ENCODE measurements around the gene EGLN3.

EGLN3 gene

GRCh38 chr14:33909380-33910084, 41.3 kb downstream of the EGLN3 start:
- DNase-seq: no peak

- DNase-seq: no peak
Measured at GRCh38 chr14:33908540-33909223, 42.2 kb downstream of the EGLN3 start.

- no peak for DNase-seq
Measured at GRCh38 chr14:33906968-33907367, 43.9 kb downstream of the EGLN3 start.

- no peak for DNase-seq
Measured at GRCh38 chr14:33904609-33905008, 46.3 kb downstream of the EGLN3 start.

- DNase-seq: no peak
Measured at GRCh38 chr14:33903369-33903768, 47.5 kb downstream of the EGLN3 start.

GRCh38 chr14:33902363-33902762, 48.5 kb downstream of the EGLN3 start:
- no peak for DNase-seq

- no peak for DNase-seq
Measured at GRCh38 chr14:33901426-33902155, 49.3 kb downstream of the EGLN3 start.

- DNase-seq: no peak
Measured at GRCh38 chr14:33900706-33901105, 50.2 kb downstream of the EGLN3 start.

- no peak for DNase-seq
Measured at GRCh38 chr14:33899723-33900341, 51.0 kb downstream of the EGLN3 start.

GRCh38 chr14:33897878-33898535, 52.9 kb downstream of the EGLN3 start:
- no peak for DNase-seq

GRCh38 chr14:33897382-33897781, 53.5 kb downstream of the EGLN3 start:
- no peak for DNase-seq

- DNase-seq: no peak
Measured at GRCh38 chr14:33894339-33894738, 56.5 kb downstream of the EGLN3 start.

GRCh38 chr14:33891700-33892099, 59.2 kb downstream of the EGLN3 start:
- DNase-seq: no peak

GRCh38 chr14:33884916-33885315, 66.0 kb downstream of the EGLN3 start:
- DNase-seq: no peak

GRCh38 chr14:33880330-33880729, 70.5 kb downstream of the EGLN3 start:
- DNase-seq: no peak

GRCh38 chr14:33879684-33880286, 71.1 kb downstream of the EGLN3 start:
- DNase-seq: no peak

GRCh38 chr14:33876274-33876673, 74.6 kb downstream of the EGLN3 start:
- DNase-seq: no peak

Data from CD4-positive, alpha-beta T cell treated with Interleukin-6 for 4 hours (primary cell).